ENCODE results near the gene MAPK1. TPM values are rescaled to one million over a fixed set of nuclear protein-coding genes. Genes with fewer than 3 reads are reported as not detected.

Gene MAPK1
- total RNA-seq, 1 experiment from 2014 or later = 122 TPM

- Histone ChIP-seq H3K36me3 (ENCODE audit: control insufficient read depth, insufficient read depth, low read length) (no peaks in the 10 kb centered on the region; the same call in 1 of the 2 replicates), H3K4me3 (ENCODE audit: low read depth in 2 of 2, low read length in 2 of 2) (no peak overlapping the region), H3K27me3 (ENCODE audit: control insufficient read depth, insufficient read depth, low read length) (no peaks in the 10 kb centered on the region), H3K9me3 (ENCODE audit: control insufficient read depth, insufficient read depth, low read depth, low read length) (no peaks in the 10 kb centered on the region), H3K27ac (ENCODE audit: low read length) (no peak overlapping the region), H3K4me1 (ENCODE audit: control insufficient read depth, insufficient read depth, low read length) (no peaks in the 10 kb centered on the region)
- BruUV-seq (replicated peaks) = no TSS peak
- no peak for ATAC-seq
- POLR2A ChIA-PET = no interaction called here
- TF ChIP-seq CTCF (IDR thresholded peaks at IDR 0.05) (no peak), POLR2AphosphoS5 (IDR thresholded peaks at IDR 0.05; ENCODE audit: low read depth, low read length) (no peak), SIN3A (IDR thresholded peaks at IDR 0.05; ENCODE audit: borderline replicate concordance, insufficient read depth, low read depth, low read length) (no peak), TCF7L2 (IDR thresholded peaks at IDR 0.05; ENCODE audit: low read depth, low read length) (no peak), REST (IDR thresholded peaks at IDR 0.05; ENCODE audit: insufficient read depth in 1 of 2, low read depth in 2 of 2, low read length in 1 of 2) (no peak)
- in situ Hi-C loops (cut with HindIII; ENCODE audit: low pct_unique_long_range_greater_than_20kb, low sequenced_read_pairs) (no loop called here), intact Hi-C loops (cut with micrococcal nuclease; ENCODE audit: unreplicated experiment) (no loop called here)
- no peak for DNase-seq (ENCODE audit: low read depth, low spot score)
- CTCF ChIA-PET = no interaction called here
Observed at GRCh38 chr22:21761086-21761485, 106.4 kb downstream of the MAPK1 start.

GRCh38 chr22:21760640-21761039 is 106.8 kb downstream of the MAPK1 start:
- CTCF ChIA-PET = no interaction called here
- POLR2A ChIA-PET = no interaction called here
- no peaks in the 10 kb centered on the region; the same call in 1 of the 2 replicates for H3K36me3 ChIP-seq (ENCODE audit: control insufficient read depth, insufficient read depth, low read length)

More at GRCh38 chr22:21760640-21761039, 106.8 kb downstream of the MAPK1 start:
- DNase-seq (ENCODE audit: low read depth, low spot score) = no peak
- TF ChIP-seq REST (IDR thresholded peaks at IDR 0.05; ENCODE audit: insufficient read depth in 1 of 2, low read depth in 2 of 2, low read length in 1 of 2) = no peak
- Histone ChIP-seq H3K27me3 (ENCODE audit: control insufficient read depth, insufficient read depth, low read length) (no peaks in the 10 kb centered on the region), H3K4me1 (ENCODE audit: control insufficient read depth, insufficient read depth, low read length) (no peaks in the 10 kb centered on the region), H3K27ac (ENCODE audit: low read length) (no peak overlapping the region), H3K9me3 (ENCODE audit: control insufficient read depth, insufficient read depth, low read depth, low read length) (no peaks in the 10 kb centered on the region), H3K4me3 (ENCODE audit: low read depth in 2 of 2, low read length in 2 of 2) (no peak overlapping the region)
- ATAC-seq = no peak
- in situ Hi-C loops (cut with HindIII; ENCODE audit: low pct_unique_long_range_greater_than_20kb, low sequenced_read_pairs) (no loop called here), intact Hi-C loops (cut with micrococcal nuclease; ENCODE audit: unreplicated experiment) (no loop called here)
- BruUV-seq (replicated peaks) = no TSS peak
